Sigmoid colon (tissue), 7 donors: Measurements from ENCODE around the gene KDM5A. TPM values are rescaled to one million over a fixed set of nuclear protein-coding genes. Genes with fewer than 3 reads are reported as not detected.
"Not testable (repeated sequence)": the region's sequence is repeated elsewhere in the genome, so short reads cannot be mapped to it uniquely, and the experiment has no call there.

Experiments
- DNase-seq: peaks from one replicate; pipeline ENCODE4 v3.0.0-alpha.2; 2019
- H3K27ac ChIP-seq, 4 donors: fragments of 200-600 bp; sonication (generic); one replicate each; pipeline ENCODE4 v1.5.1; 2016 to 2019; ENCODE audit warnings: mild to moderate bottlenecking in 1 of 4
- H3K27me3 ChIP-seq, 3 donors: fragments of 200-600 bp; sonication (generic); one replicate each; pipeline ENCODE4 v1.5.1; 2019; ENCODE audit warnings: mild to moderate bottlenecking in 1 of 3
- H3K36me3 ChIP-seq, 4 donors: fragments of 200-600 bp; sonication (generic); one replicate each; pipeline ENCODE4 v1.5.1; 2016 to 2019
- H3K4me1 ChIP-seq, 4 donors: fragments of 200-600 bp; sonication (generic); one replicate each; pipeline ENCODE4 v1.5.1; 2017 to 2019
- H3K4me3 ChIP-seq, 4 donors: fragments of 200-600 bp; sonication (generic); one replicate each; pipeline ENCODE4 v1.5.1; 2017 to 2019; ENCODE audit warnings: mild to moderate bottlenecking in 2 of 4, moderate library complexity in 1 of 4
- H3K9me3 ChIP-seq, 4 donors: fragments of 200-600 bp in 3 of 4; sonication (generic) in 3 of 4; one replicate each; pipeline versions ENCODE4 v1.5.1 to v1.6.1; 2013 to 2019
- EP300 ChIP-seq, 4 donors: sonication (generic); formaldehyde crosslinking; IDR thresholded peaks; one replicate each; pipeline ENCODE4 v1.6.1; 2017; ENCODE audit warnings: antibody characterized with exemption in 4 of 4
- POLR2A ChIP-seq, 2 donors: fragments of 450-650 bp; IDR thresholded peaks; one replicate each; pipeline ENCODE4 v1.6.1; 2016; ENCODE audit warnings: antibody characterized with exemption in 2 of 2, mild to moderate bottlenecking in 2 of 2, moderate library complexity in 2 of 2
- POLR2AphosphoS5 ChIP-seq, 4 donors: sonication (generic); formaldehyde crosslinking; IDR thresholded peaks; one replicate each; pipeline ENCODE4 v1.6.1; 2017; ENCODE audit warnings: antibody characterized with exemption in 4 of 4
- WGBS, 2 donors: extraction: QIAGEN DNeasy Blood & Tissue Kit; methylation state at CpG; one replicate each; pipeline ENCODE4 v1.1.7; 2013; 5-methylcytosine and 5-hydroxymethylcytosine counted together
- intact Hi-C: fragments of 100-400 bp; cut with DNase I; formaldehyde crosslinking; loops from one replicate; pipeline ENCODE4 v1.15.1; 2023
- polyA plus RNA-seq, 3 donors: library from polyadenylated mRNA; stranded (reverse); fragments of 200-250 nt; gene quantifications; one replicate each; pipeline ENCODE4 v1.2.3, GENCODE V29; 2013
- total RNA-seq, 4 donors: library from RNA; depleted of rRNA; stranded (reverse); fragments of >200 nt; gene quantifications; one replicate each; pipeline ENCODE4 v1.1.0, GENCODE V29; 2016
- TF ChIP-seq, protein P1 (sequence below), 4 experiments: fragments of 450-650 bp in 3 of 4; fragments of 200-600 bp in 1 of 4; IDR thresholded peaks; one replicate each; pipeline ENCODE4 v1.5.1; 2016 to 2019; ENCODE audit warnings: antibody characterized with exemption in 4 of 4, mild to moderate bottlenecking in 3 of 4, moderate library complexity in 2 of 4
- donor health status: healthy with polysubstance abuse.
- donor health status: Bipolar disorder and iron deficiency.
- donor health status: healthy.

Gene KDM5A
- total RNA-seq: 10 to 100 TPM; 34.2 to 65.6 (median 40.0) TPM
- polyA plus RNA-seq: 10 to 100 TPM in 1 of 3 donors, 1 to 10 TPM in 2; 5.4 to 12.0 (median 6.0) TPM

DNA sequence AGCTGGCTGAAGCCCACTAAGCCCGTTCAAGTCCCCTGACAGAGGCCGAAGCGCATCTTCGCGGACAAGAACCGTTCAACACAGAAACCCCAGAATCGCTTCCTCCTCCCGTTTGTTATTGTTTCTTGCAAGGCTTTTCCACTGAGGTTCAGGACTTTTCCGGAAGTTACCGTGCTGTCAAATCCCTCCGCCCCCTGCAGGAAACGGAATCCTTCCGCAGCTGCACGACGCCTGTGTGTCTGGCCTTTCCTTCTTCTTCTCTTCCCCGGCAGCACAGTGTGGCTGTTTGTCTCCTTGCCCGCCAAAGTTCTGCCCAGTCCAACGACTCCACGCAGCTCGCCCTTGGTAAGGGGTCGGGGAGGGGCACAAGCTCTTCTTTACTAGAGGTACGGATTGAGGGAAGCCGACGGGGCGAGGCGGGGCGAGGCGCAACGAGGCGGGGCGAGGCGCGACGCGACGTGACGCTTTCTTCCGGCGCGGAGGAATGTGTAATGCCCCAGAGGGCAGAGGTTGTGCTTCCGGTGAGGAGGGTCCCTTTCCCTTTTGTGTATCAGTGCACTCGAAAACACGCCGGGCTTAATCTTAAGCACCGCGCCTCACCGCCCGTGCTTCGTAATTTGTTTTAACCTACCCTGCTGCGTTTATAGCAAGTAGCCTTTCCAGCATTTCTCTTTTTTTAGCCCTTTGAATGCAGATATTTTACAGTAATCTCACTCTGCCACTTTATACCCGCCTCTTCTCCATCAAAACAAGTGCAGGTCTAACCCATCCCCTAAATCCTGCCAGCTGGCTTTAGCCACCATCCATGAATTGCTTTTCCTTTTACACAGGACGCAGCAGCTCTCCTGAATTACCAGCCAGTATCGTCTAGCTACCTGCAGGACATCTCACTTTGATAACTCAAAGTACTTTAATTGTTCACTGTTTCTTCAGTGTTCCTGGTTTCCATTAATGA, at the start of gene KDM5A:
Gene KDM5A, minus strand, starts transcription at position 179 of the 955 bp plus-strand sequence. CDS start 229 bp downstream, outside the sequence.
- Histone ChIP-seq H3K4me1 (peaks cover 0 to 35% (median 34%) of the 10 kb centered on the region in 4 donors), H3K27ac (peak within 1 kb of the TSS; percentile 91 to 94 (median 93)), H3K36me3 (peaks cover 0 to 5% (median 2%) of the 10 kb centered on the region in 4 donors), H3K9me3 (no peaks in the 10 kb centered on the region), H3K27me3 (no peaks in the 10 kb centered on the region), H3K4me3 (peak within 1 kb of the TSS; percentile 83 to 89 (median 86))
- WGBS, 2 donors: 1 to 2% methylated on average over 53 of the region's 53 CpGs
- DNase-seq: peak; percentile 95
- TF ChIP-seq POLR2A (IDR thresholded peaks at IDR 0.05) (peak in 1 of 2 donors; percentile 15), EP300 (IDR thresholded peaks at IDR 0.05) (peak in 1 of 4 donors; percentile 25), POLR2AphosphoS5 (IDR thresholded peaks at IDR 0.05) (peak; percentile 46 to 83 (median 70))
- TF ChIP-seq, protein P1, sequence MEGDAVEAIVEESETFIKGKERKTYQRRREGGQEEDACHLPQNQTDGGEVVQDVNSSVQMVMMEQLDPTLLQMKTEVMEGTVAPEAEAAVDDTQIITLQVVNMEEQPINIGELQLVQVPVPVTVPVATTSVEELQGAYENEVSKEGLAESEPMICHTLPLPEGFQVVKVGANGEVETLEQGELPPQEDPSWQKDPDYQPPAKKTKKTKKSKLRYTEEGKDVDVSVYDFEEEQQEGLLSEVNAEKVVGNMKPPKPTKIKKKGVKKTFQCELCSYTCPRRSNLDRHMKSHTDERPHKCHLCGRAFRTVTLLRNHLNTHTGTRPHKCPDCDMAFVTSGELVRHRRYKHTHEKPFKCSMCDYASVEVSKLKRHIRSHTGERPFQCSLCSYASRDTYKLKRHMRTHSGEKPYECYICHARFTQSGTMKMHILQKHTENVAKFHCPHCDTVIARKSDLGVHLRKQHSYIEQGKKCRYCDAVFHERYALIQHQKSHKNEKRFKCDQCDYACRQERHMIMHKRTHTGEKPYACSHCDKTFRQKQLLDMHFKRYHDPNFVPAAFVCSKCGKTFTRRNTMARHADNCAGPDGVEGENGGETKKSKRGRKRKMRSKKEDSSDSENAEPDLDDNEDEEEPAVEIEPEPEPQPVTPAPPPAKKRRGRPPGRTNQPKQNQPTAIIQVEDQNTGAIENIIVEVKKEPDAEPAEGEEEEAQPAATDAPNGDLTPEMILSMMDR (IDR thresholded peaks at IDR 0.05): peak in 1 of 4 experiments; percentile 12
- intact Hi-C loops: loop anchor here (5.0 kb wide), 1 partner anchor 253 kb away; no protein-coding TSS in a partner anchor

DNA sequence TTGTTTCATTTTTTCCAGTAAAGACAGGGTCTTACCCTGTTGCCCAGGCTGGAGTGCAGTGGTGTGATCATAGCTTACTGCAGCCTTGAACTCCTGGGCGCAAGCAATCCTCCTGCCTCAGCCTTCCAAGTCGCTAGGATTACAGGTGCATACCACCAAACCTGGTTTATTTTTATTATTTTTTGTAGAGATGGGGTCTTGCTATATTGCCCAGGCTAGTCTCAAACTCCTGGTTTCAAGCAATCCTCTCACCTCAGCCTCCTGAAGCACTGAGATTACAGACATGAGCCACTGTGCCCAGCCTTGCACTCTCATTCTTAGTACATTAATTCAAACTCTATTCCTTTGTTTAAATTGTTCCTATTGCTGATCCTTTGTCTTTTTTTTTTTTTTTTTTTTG, 46.6 kb upstream of the KDM5A start:
- intact Hi-C loops, H3K27me3 ChIP-seq, DNase-seq, H3K9me3 ChIP-seq, H3K4me1 ChIP-seq, H3K27ac ChIP-seq, H3K4me3 ChIP-seq: not testable (repeated sequence)
- 98% methylated on average over 2 of the region's 2 CpGs for WGBS, 2 donors
- H3K36me3 ChIP-seq: peaks cover 0 to 33% (median 8%) of the 10 kb centered on the region in 4 donors

DNA sequence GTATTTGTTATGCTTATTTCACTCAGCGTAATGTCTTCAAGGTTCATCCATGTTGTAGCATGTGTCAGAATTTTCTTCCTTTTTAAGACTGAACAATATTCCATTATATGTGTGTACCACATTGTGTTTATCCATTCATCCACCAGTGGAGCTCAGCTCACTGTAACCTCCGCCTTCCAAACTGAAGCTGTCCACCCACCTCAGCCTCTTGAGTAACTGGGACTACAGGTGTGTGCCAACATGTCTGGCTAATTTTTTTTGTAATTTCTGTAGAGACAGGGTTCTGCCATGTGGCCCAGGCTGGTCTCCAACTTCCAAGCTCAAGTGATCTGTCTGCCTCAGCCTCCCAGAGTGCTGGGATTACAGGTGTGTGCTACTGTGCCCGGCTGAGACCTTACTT, 33.4 kb upstream of the KDM5A start:
- WGBS, 2 donors: 90 to 95% methylated on average over 3 of the region's 3 CpGs
- Histone ChIP-seq H3K27ac (no peak overlapping the region), H3K36me3 (peaks cover 0 to 24% (median 4%) of the 10 kb centered on the region in 4 donors), H3K27me3 (no peaks in the 10 kb centered on the region), H3K4me3 (no peak overlapping the region), H3K9me3 (no peaks in the 10 kb centered on the region), H3K4me1 (no peaks in the 10 kb centered on the region)
- no peak for DNase-seq
- intact Hi-C loops: no loop called here
- TF ChIP-seq POLR2A (IDR thresholded peaks at IDR 0.05) (no peak), EP300 (IDR thresholded peaks at IDR 0.05) (no peak), POLR2AphosphoS5 (IDR thresholded peaks at IDR 0.05) (no peak)
- TF ChIP-seq, protein P1 (IDR thresholded peaks at IDR 0.05): no peak

DNA sequence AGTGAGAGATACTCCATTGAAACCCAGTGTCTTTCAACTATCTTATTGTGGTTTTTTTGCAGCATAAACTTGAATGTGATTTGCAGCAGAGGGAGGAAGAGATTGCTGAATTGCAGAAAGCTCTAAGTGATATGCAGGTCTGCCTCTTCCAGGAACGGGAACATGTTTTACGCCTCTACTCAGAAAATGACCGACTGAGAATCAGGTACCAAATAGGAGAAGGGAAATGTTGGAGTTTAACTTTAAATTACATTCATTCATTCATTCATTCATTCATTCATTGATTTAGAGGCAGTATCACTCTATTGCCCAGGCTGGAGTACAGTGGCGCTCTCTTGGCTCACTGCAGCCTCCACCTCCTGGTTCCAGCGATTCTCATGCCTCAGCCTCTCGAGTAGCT, 29.3 kb upstream of the KDM5A start:
- H3K36me3 ChIP-seq: peaks cover 0 to 39% (median 4%) of the 10 kb centered on the region in 4 donors
- WGBS, 2 donors: 97 to 99% methylated on average over 6 of the region's 6 CpGs
- no peak overlapping the region for H3K4me3 ChIP-seq
- no peaks in the 10 kb centered on the region for H3K9me3 ChIP-seq
- no peak overlapping the region for H3K27ac ChIP-seq
- no peaks in the 10 kb centered on the region for H3K4me1 ChIP-seq
- intact Hi-C loops: no loop called here
- H3K27me3 ChIP-seq: no peaks in the 10 kb centered on the region
- TF ChIP-seq POLR2A (IDR thresholded peaks at IDR 0.05): no peak
- no peak for TF ChIP-seq POLR2AphosphoS5 (IDR thresholded peaks at IDR 0.05)
- TF ChIP-seq, protein P1 (IDR thresholded peaks at IDR 0.05): no peak
- TF ChIP-seq EP300 (IDR thresholded peaks at IDR 0.05): no peak
- no peak for DNase-seq

DNA sequence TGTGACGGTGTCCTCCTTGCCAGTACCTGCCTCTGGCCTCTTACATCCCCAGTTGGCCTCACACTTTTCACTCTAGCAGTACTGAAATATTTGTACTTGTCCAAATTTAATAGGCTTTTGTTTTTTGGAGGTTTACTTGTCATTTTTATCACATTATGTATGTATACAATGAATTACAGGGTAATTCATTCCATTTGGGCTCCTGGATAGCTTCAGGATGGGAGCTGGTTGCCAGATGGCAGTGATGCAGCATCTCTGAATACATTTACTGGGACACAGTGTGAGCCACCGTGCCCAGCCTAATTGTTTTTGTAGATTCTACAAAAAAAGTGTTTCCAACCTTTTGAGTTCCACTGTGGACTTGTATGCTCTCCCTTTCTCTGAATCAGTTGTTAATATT, 25.7 kb upstream of the KDM5A start:
- WGBS, 2 donors: 88 to 92% methylated on average over 2 of the region's 2 CpGs
- no peak for DNase-seq
- intact Hi-C loops: no loop called here
- TF ChIP-seq EP300 (IDR thresholded peaks at IDR 0.05) (no peak), POLR2AphosphoS5 (IDR thresholded peaks at IDR 0.05) (no peak), POLR2A (IDR thresholded peaks at IDR 0.05) (no peak)
- TF ChIP-seq, protein P1 (IDR thresholded peaks at IDR 0.05): no peak
- Histone ChIP-seq H3K4me3 (no peak overlapping the region), H3K27me3 (no peaks in the 10 kb centered on the region), H3K9me3 (no peaks in the 10 kb centered on the region), H3K4me1 (no peaks in the 10 kb centered on the region), H3K36me3 (peaks cover 0 to 60% (median 4%) of the 10 kb centered on the region in 4 donors), H3K27ac (no peak overlapping the region)
